Bone marrow (tissue), 2 donors: Measurements from ENCODE around the gene TMEM238L.
"Not testable (repeated sequence)": the region's sequence is repeated elsewhere in the genome, so short reads cannot be mapped to it uniquely, and the experiment has no call there.

ENCODE experiments used
- DNase-seq, 2 donors: peaks; one replicate each; lab custom pipeline; 2025; lab: John Stamatoyannopoulos, UW

Gene TMEM238L, protein sequence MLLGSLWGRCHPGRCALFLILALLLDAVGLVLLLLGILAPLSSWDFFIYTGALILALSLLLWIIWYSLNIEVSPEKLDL

GRCh38 chr17:10803830-10804475, at the start of gene TMEM238L:
TMEM238L (minus strand) TSS chr17:10804099; CDS start chr17:10803963, 136 bp downstream.
- no peak for DNase-seq

GRCh38 chr17:10846636-10847035, 42.7 kb upstream of the TMEM238L start:
- not testable (repeated sequence) for DNase-seq

DNA sequence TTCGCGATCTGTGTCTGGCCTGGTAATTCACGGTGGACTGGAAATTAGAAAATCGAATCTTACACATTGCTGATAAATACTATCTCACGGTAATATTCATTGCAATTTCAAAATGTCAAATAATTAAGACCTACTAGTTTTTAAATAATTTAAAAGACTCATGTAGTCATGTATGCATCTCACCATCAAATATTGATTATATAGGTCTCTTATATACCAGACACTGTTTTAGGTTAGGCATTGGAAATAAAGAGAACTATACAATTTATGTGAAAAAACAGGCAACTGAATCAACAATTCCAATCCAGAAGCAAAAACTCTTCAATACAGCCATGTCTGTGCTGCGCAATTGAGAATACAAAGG, 41.5 kb upstream of the TMEM238L start:
- DNase-seq, result no peak

GRCh38 chr17:10844621-10845387, 40.9 kb upstream of the TMEM238L start:
- DNase-seq, result peak; percentile 36 to 55

GRCh38 chr17:10843811-10844210, 39.9 kb upstream of the TMEM238L start:
- no peak for DNase-seq

- no peak for DNase-seq
These were observed 38.8 kb upstream of the TMEM238L start for GRCh38 chr17:10842658-10843057.

GRCh38 chr17:10838682-10839081, 34.8 kb upstream of the TMEM238L start:
- DNase-seq, result no peak

DNA sequence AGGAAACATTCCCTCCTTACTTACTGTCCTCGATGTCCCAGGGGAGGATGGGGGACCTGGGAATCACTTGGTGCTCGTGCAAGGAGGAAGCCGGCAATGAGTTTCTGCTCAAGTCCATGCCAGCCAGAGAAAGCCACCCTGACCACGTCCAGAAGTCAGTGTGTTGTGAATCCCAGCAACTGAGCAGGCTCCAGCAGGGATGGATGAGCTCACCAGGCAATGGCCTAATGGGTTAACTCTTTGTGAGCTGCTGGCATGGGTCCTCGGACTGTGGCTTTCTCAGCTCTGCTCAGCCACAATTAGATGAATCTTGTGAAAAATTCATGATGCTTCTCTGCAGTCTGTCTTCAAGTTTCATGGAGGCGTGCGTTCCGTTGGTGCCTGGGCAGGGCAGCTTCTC, 34.0 kb upstream of the TMEM238L start, which contains the start of gene PIRT:
Gene PIRT, minus strand, starts transcription at position 167 of the 400 bp plus-strand sequence. CDS start 12,442 bp downstream, outside the sequence.
- no peak for DNase-seq

DNA sequence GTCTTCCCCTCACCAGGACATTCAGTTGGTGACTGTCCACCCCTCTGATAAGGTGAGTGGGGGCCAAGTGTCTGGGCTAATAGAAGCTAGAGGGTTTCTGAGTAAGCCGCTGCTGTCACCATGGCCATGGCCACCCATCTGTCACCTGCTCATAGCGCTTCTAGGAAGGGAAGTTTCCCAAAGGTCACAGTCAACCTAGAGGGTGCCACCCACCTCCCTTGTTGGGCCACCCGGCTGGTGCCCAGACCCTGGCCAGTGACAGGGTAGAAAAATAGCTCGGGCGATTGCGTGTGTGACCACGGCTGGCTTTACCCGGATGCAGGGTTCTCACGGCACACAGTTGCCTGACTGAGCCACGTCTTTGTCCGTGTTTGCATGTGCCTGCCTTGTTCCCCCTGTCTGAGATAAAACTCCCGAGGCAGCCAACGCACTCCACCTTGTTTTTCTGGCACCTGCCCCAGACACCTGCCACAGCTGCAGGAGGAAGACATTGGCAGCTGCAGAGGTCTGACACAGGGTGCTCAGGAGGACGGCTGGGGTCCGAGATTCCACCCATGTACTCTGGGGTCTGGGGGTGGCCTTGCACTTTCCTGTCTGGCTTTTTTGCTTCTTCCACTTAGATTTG, 33.2 kb upstream of the TMEM238L start:
- no peak for DNase-seq

GRCh38 chr17:10836145-10836544, 32.2 kb upstream of the TMEM238L start:
- no peak for DNase-seq

- no peak for DNase-seq
These were observed 27.8 kb upstream of the TMEM238L start for GRCh38 chr17:10831696-10832095.

DNA sequence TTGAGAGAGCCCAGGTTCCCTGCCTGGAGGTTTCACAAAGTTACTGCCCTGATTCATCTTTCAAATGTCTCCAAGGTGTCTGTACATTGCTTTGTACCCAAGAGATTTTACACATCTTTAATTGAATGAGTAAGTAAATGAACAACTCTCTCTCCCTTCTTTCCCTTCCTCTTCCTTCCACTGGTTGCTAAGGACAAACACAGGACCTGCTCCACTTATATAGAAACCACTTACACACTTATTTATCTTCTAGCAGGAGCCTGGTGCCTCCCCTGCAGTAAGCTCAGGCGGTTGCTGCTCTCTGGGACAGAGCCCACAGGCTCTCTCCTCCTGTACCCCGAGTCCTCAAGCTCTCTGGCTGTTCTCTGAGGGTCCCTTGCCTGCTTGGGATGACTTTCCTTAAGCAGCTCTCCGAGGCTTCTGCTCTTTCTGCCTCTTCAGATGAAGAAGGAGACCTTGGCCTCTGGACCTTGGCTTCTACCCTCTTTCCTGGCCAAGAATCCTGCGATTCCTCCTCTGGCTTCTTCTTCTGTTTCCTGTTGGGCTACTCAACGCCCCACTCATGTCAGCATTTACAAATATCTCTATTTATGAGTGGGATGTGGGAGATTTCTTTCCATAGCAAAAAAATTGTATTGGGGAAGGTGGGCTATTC, 24.1 kb upstream of the TMEM238L start:
- no peak for DNase-seq

DNA sequence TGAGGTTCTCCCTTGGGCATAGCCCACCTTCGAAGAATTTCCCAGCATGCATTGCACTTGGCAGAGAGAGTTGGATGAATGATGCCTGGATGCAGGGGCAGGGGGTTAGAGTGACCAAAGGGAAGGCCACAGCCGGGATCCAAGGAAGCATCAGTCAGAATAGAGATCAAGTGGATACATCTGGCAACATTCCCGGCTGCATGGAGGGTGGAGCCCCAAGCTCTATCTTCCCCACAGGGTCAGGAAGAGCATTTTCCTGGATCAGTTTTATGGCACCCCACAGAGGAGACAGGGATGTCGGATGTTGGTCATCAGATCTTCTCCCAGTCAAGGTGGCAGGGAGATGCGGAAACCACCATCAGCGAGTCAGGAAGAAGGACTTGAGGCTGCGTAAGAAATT, 21.0 kb upstream of the TMEM238L start:
- DNase-seq, result no peak

DNA sequence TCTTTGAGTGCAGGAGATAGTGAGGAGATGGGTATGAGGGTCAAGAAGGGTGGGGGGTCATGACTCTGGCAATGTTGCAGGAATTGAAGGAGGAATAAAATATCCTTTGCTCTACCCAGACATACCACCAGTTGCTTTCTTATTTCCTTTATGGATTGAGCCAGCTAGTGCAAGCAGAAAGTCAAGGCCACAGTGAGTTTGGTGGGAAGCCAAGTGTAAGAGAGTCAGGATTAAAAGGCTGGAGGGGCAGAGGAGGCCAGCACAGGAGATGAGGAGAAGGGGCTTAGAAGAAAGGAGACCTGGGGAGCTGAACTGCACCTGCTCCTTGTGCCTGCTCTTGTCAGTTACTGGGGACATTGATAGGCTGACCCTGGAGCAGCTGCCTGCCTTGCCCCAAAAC, 17.9 kb upstream of the TMEM238L start:
- no peak for DNase-seq

DNA sequence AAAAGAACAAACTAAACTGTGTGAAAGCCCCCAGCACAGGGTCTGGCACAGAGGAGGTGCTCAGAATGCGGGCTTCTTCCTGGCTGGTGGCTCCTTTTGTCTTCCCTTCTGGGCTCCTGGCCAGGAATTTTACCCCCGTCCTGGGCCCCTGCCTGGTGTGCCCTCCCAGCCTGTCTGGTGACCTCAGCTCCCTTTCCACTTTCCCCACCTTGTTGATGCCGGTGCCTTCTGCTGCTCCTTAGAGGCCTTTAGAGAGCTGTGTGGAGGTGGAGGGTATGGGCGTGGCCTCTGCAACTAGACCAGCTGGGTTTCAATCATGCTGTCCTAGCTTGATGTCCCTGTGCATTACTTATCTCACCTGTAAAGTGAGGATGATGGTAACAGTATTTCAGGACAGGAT, 17.2 kb upstream of the TMEM238L start:
- DNase-seq, result no peak

DNA sequence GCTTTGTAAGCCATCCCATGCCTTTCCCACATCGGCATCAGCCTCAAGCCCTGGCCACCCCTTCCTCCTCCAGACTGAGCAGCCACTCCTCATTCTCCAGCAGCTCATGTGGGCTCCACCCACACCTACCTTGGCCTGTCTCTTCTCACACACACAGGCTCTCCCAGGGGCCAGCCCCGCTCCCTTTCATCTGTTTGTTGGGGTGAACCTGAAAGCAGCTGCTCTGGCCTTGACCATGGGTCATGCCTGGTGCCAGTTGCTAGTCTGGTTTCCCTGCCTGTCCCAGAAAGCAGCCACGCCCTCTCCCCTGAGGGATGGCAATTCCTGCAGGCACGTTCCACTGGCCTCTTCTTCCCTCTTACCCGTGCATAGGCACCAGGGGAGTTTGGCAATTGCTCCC, 11.4 kb upstream of the TMEM238L start:
- DNase-seq, result no peak

- no peak for DNase-seq
These were observed 10.2 kb upstream of the TMEM238L start for GRCh38 chr17:10814075-10814474.

- DNase-seq, result no peak
These were observed 8.8 kb upstream of the TMEM238L start for GRCh38 chr17:10812674-10813073.

DNA sequence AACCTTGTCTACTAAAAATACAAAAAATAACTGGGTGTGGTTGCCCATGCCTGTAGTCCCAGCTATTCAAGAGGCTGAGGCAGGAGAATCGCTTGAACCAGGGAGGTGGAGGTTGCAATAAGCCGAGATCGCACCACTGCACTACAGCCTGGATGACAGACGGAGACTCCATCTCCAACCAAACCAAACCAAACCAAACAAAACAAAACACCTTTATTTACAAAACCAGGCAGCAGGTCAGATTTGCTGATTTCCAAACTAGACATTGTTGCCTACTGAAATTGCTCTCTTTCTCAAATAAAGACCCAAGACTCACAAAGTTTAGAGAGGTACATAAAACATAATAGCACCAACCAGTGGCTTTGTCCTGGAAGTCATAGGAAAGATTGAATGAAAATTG, 5.7 kb upstream of the TMEM238L start:
- DNase-seq, result no peak

- no peak for DNase-seq
These were observed 3.8 kb upstream of the TMEM238L start for GRCh38 chr17:10807704-10808128.

GRCh38 chr17:10806545-10807262, 2.8 kb upstream of the TMEM238L start:
- DNase-seq, result no peak

- no peak for DNase-seq
These were observed 2.0 kb upstream of the TMEM238L start for GRCh38 chr17:10805911-10806310.
